Suprapubic skin (tissue), 3 donors: ENCODE measurements around the gene SH3TC1.

Experiments
- CTCF ChIP-seq, 2 donors: fragments of 200-600 bp in 1 of 2; fragments of 450-650 bp in 1 of 2; sonication (generic) in 1 of 2; IDR thresholded peaks; one replicate each; pipeline ENCODE4 v1.5.1; 2016 to 2019; ENCODE audit warnings: antibody characterized with exemption in 2 of 2, mild to moderate bottlenecking in 1 of 2, moderate library complexity in 1 of 2
- POLR2AphosphoS5 ChIP-seq, 3 donors: sonication (generic); formaldehyde crosslinking; IDR thresholded peaks; one replicate each; pipeline ENCODE4 v1.6.1; 2017; ENCODE audit warnings: antibody characterized with exemption in 3 of 3

GRCh38 chr4:8225706-8226443 is 26.8 kb downstream of the SH3TC1 start:
- TF ChIP-seq CTCF (IDR thresholded peaks at IDR 0.05), result no peak
- no peak for TF ChIP-seq POLR2AphosphoS5 (IDR thresholded peaks at IDR 0.05)
